Retinal pigment epithelial cell (primary cell): ENCODE results near the gene CTCFL.

ENCODE experiments used
- DNase-seq: peaks from one replicate; pipeline ENCODE4 v3.0.0-alpha.2; 2010; ENCODE audit warnings: low read depth
- H3K4me3 ChIP-seq: 2 replicates; pipeline ENCODE4 v1.5.1; 2011; ENCODE audit warnings: mild to moderate bottlenecking, low read length, control low read depth, moderate library complexity
- TF ChIP-seq, protein P1 (sequence below): conservative IDR thresholded peaks from 2 replicates; pipeline ENCODE4 v1.5.1; 2011; ENCODE audit warnings: low read depth, low read length, control low read depth, inconsistent platforms

Gene CTCFL

DNA sequence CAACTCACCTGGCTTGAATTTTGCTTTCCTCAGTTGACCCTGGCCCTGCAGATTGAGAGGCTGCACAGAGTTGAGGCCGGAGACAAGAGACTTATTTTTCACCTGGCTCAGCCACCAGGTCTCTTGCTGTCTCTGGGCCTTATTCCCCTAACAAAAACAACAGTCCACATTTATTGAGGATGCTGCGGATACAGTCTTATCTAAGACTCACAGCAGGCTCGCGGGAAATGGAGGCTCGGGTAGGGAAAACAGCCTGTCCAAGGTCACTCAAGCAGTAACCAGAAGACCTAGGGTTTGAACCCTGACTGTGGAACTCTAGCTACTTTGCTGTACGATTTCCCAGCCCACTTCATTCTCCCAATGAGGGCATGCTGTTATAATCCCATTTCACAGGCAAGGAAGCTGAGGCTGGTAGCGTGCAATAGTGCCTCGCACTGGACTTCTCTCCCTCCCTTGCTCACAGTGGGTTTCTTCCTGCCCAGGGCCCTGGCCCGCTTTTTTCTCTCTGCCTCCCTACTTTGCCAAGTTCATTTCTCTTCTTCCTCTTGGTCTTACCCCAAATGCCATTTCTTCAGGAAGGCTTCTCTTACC lies 76.1 kb downstream of the CTCFL start:
- no peak for DNase-seq
- TF ChIP-seq, protein P1, sequence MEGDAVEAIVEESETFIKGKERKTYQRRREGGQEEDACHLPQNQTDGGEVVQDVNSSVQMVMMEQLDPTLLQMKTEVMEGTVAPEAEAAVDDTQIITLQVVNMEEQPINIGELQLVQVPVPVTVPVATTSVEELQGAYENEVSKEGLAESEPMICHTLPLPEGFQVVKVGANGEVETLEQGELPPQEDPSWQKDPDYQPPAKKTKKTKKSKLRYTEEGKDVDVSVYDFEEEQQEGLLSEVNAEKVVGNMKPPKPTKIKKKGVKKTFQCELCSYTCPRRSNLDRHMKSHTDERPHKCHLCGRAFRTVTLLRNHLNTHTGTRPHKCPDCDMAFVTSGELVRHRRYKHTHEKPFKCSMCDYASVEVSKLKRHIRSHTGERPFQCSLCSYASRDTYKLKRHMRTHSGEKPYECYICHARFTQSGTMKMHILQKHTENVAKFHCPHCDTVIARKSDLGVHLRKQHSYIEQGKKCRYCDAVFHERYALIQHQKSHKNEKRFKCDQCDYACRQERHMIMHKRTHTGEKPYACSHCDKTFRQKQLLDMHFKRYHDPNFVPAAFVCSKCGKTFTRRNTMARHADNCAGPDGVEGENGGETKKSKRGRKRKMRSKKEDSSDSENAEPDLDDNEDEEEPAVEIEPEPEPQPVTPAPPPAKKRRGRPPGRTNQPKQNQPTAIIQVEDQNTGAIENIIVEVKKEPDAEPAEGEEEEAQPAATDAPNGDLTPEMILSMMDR = no peak
- no peak overlapping the region for H3K4me3 ChIP-seq
